T-cell (primary cell): ENCODE data around the gene VARS1. TPM values are rescaled to one million over a fixed set of nuclear protein-coding genes. Genes with fewer than 3 reads are reported as not detected.
A peak's percentile ranks its signal among the peaks of the same experiment; 100 is the strongest.

ENCODE experiments used
- ATAC-seq, 4 experiments: fragments of 200-7000 bp in 3 of 4; fragments of 150-1000 bp in 1 of 4; cut with Tn5 transposase; replicated peaks in 1 of 4; 1 replicate in 3 of 4; 2 replicates in 1 of 4; pipeline ENCODE4 v1.10.0; 2021; ENCODE audit warnings: moderate library complexity in 3 of 4, mild to moderate bottlenecking in 2 of 4, moderate number of reproducible peaks in 1 of 4
- CTCF ChIA-PET, 2 donors: fragments of 300-600 bp; sonication (Branson Sonifier 250); formaldehyde crosslinking; loops; one replicate each; lab custom pipeline; 2022; ENCODE audit warnings: antibody characterized with exemption in 2 of 2; lab: Charles Lee
- POLR2A ChIA-PET, 2 donors: fragments of 300-600 bp; sonication (Branson Sonifier 250); formaldehyde crosslinking; loops; one replicate each; lab custom pipeline; 2022; ENCODE audit warnings: antibody characterized with exemption in 2 of 2; lab: Charles Lee
- DNase-seq, 35 experiments: peaks; one replicate each; pipeline versions ENCODE4 v3.0.0 to v3.0.0-alpha.2; 2013 to 2023
- H3K27ac ChIP-seq: one replicate; pipeline ENCODE4 v1.5.1; 2013; ENCODE audit warnings: low read length
- H3K27me3 ChIP-seq, 2 experiments: replicated peaks in 1 of 2; 1 replicate in 1 of 2; 2 replicates in 1 of 2; pipeline versions ENCODE4 v1.6.1 to v1.7.0; 2013; ENCODE audit warnings: low read length in 1 of 2, mixed read lengths in 1 of 2; ENCODE audit not compliant: control insufficient read depth in 2 of 2, insufficient read depth in 2 of 2; ENCODE audit errors: extremely low read depth in 1 of 2
- H3K36me3 ChIP-seq, 2 donors: 1 replicate in 1 of 2; 2 replicates in 1 of 2; pipeline versions ENCODE4 v1.6.1 to v1.7.0; 2013; ENCODE audit warnings: low read length in 1 of 2; ENCODE audit not compliant: control insufficient read depth in 2 of 2, insufficient read depth in 1 of 2; ENCODE audit errors: extremely low read depth in 1 of 2
- H3K4me1 ChIP-seq, 2 experiments: 1 replicate in 1 of 2; 2 replicates in 1 of 2; pipeline versions ENCODE4 v1.6.1 to v1.7.0; 2013; ENCODE audit warnings: low read length in 2 of 2, mixed read lengths in 1 of 2; ENCODE audit not compliant: insufficient read depth in 2 of 2, control insufficient read depth in 1 of 2; ENCODE audit errors: extremely low read depth in 1 of 2
- H3K4me3 ChIP-seq, 2 donors: 1 replicate in 1 of 2; 2 replicates in 1 of 2; pipeline versions ENCODE4 v1.5.1 to v1.7.0; 2013; ENCODE audit warnings: mild to moderate bottlenecking in 2 of 2, low read length in 1 of 2, moderate library complexity in 1 of 2; ENCODE audit not compliant: control insufficient read depth in 1 of 2; ENCODE audit errors: extremely low read depth in 1 of 2
- H3K9me3 ChIP-seq: 2 replicates; pipeline ENCODE4 v1.7.0; 2013
- H3K27ac Mint-ChIP-seq, 2 donors: one replicate each; pipeline ENCODE4 v1.8.0; 2020 to 2021; ENCODE audit warnings: mild to moderate bottlenecking in 2 of 2, mixed read lengths in 2 of 2
- H3K27me3 Mint-ChIP-seq, 2 donors: one replicate each; pipeline ENCODE4 v1.8.0; 2021 to 2022; ENCODE audit warnings: mixed read lengths in 2 of 2
- H3K36me3 Mint-ChIP-seq: one replicate; pipeline ENCODE4 v1.8.0; 2021; ENCODE audit warnings: mixed read lengths
- H3K4me1 Mint-ChIP-seq, 3 donors: one replicate each; pipeline ENCODE4 v1.8.0; 2020 to 2022; ENCODE audit warnings: mixed read lengths in 3 of 3, mild to moderate bottlenecking in 1 of 3
- H3K4me3 Mint-ChIP-seq, 3 donors: one replicate each; pipeline ENCODE4 v1.8.0; 2020 to 2022; ENCODE audit warnings: mild to moderate bottlenecking in 3 of 3, mixed read lengths in 3 of 3, moderate library complexity in 3 of 3
- H3K9me3 Mint-ChIP-seq, 3 donors: one replicate each; pipeline ENCODE4 v1.8.0; 2020 to 2022; ENCODE audit warnings: mixed read lengths in 3 of 3
- WGBS: methylation state at CpG from one replicate; pipeline ENCODE4 v1.1.5; 2013; ENCODE audit warnings: missing lambda C conversion rate; ENCODE audit not compliant: insufficient coverage; 5-methylcytosine and 5-hydroxymethylcytosine counted together
- total RNA-seq, 35 experiments: library from RNA in 6 of 35; stranded (reverse) in 6 of 35; fragments of 120-200 nt in 1 of 35; gene quantifications; one replicate each; pipeline versions ENCODE4 v1.2.1 to v1.2.4 and lab custom pipeline; 2013 to 2026

The VARS1 gene
- total RNA-seq, 5 donors from 2014 or later (not counting 1 experiment from before 2014, with no cell fraction given): 44.4 to 71.0 (median 62.5) TPM

DNA sequence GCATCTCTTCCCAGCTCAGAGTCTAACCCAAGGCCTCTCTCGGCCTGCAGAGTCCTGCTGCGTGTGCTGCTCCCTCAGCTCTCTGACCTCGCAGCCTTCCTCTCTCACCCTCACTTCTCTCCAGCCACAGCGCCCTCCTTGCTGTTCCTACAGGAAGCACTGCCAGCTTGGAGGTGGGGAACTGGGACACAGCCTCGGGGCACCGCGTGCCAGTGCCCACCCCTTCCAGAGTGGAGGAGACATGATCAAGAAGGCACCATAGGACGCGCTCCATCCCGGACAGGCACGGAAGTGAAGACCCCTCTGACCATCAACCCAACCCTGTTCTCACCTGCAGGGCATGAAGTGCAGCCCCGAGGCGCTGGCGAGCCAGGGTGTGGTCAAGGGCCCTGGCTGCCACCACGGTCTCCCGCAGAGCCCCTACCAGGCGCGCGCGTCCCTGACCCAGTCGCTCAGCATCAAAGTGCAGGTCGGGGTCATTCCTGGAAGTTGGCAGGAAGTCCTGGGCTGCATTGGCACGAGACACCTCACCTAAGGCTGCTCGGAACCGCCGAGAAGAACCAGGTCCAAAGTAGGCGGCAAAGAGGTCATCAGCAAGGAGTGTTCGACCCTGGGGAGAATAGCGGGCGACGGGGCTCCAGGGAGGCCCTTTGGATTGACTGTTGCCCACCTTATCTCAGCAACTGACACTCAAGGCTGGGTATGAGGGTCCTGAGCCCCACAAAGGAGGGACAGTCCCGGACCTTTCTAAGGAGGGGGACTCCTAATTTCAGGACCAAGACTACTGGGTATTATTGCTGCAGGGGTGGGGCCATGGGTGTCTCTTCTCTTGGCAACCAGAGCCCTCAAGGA lies 19.7 kb downstream of the VARS1 start:
- DNase-seq (no peak), ATAC-seq (no peak)
- WGBS: 94% methylated on average over 28 of the region's 32 CpGs
- H3K9me3 ChIP-seq: no peaks in the 10 kb centered on the region
- H3K4me3 ChIP-seq: no peak overlapping the region
- ChIA-PET CTCF (no interaction called here), POLR2A (no interaction called here)
- Mint-ChIP-seq H3K9me3 (no peaks in the 10 kb centered on the region), H3K4me1 (peaks cover 39 to 50% (median 42%) of the 10 kb centered on the region in 3 donors), H3K27ac (no peak overlapping the region), H3K27me3 (no peaks in the 10 kb centered on the region), H3K36me3 (peaks cover 9% of the 10 kb centered on the region), H3K4me3 (peak overlapping the region in 1 of 3 donors; percentile 54)
- peaks cover 10 to 66% of the 10 kb centered on the region in 2 experiments for H3K4me1 ChIP-seq
- no peak overlapping the region for H3K27ac ChIP-seq
- H3K36me3 ChIP-seq: peaks cover 17 to 21% of the 10 kb centered on the region in 2 donors
- H3K27me3 ChIP-seq: no peaks in the 10 kb centered on the region

- H3K27me3 ChIP-seq: no peaks in the 10 kb centered on the region
- Mint-ChIP-seq H3K9me3 (no peaks in the 10 kb centered on the region), H3K27ac (no peak overlapping the region), H3K27me3 (no peaks in the 10 kb centered on the region), H3K4me1 (peaks cover 42 to 50% (median 42%) of the 10 kb centered on the region in 3 donors), H3K4me3 (peak overlapping the region in 1 of 3 donors; percentile 54), H3K36me3 (peaks cover 3% of the 10 kb centered on the region)
- H3K9me3 ChIP-seq: no peaks in the 10 kb centered on the region
- H3K36me3 ChIP-seq: peaks cover 13 to 15% of the 10 kb centered on the region in 2 donors
- DNase-seq: no peak
- no peak for ATAC-seq
- ChIA-PET CTCF (no interaction called here), POLR2A (interaction anchor here in 1 of 2 donors (0.6 kb wide), 1 partner anchor 63 kb away, joined by 3 read pairs; no protein-coding TSS in a partner anchor)
- H3K27ac ChIP-seq: no peak overlapping the region
- WGBS: 100% methylated on average over 1 of the region's 4 CpGs
- no peak overlapping the region for H3K4me3 ChIP-seq
- H3K4me1 ChIP-seq: peaks cover 10 to 72% of the 10 kb centered on the region in 2 experiments
Observed at GRCh38 chr6:31775184-31775583, 20.4 kb downstream of the VARS1 start.

DNA sequence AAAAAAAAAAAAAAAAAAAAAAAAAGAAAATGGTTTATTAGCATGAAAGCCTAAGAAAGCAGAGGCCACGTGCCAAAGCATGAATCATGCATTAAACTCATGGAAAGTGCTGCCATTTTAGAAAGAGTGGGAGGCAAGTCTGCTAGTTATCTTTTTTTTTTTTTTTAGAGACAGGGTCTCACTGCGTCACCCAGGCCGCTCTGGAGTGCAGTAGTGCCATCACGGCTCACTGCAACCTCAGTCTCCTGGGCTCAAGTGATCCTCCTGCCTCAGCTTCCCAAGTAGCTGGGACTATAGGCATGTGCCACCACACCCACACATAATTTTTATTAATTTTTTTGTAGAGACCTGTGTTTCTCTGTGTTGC lies 23.6 kb downstream of the VARS1 start:
- Histone ChIP-seq H3K9me3 (no peaks in the 10 kb centered on the region), H3K4me1 (peaks cover 10 to 66% of the 10 kb centered on the region in 2 experiments), H3K27ac (no peak overlapping the region), H3K36me3 (no peaks in the 10 kb centered on the region), H3K4me3 (peak overlapping the region in 1 of 2 donors; percentile 20), H3K27me3 (no peaks in the 10 kb centered on the region)
- Mint-ChIP-seq H3K27me3 (no peaks in the 10 kb centered on the region), H3K36me3 (no peaks in the 10 kb centered on the region), H3K9me3 (no peaks in the 10 kb centered on the region), H3K27ac (no peak overlapping the region), H3K4me3 (peak overlapping the region in 1 of 3 donors; percentile 63), H3K4me1 (peaks cover 38 to 47% (median 46%) of the 10 kb centered on the region in 3 donors)
- no CpG with 5 or more reads among the region's 4 CpGs for WGBS
- DNase-seq (peak in 2 of 35 experiments; percentile 16 to 33), ATAC-seq (peak in 2 of 4 experiments; percentile 5 to 31)
- ChIA-PET POLR2A (interaction anchor here in 1 of 2 donors (0.6 kb wide), 1 partner anchor 594 kb away, joined by 9 read pairs; no protein-coding TSS in a partner anchor), CTCF (interaction anchor here in 1 of 2 donors (0.7 to 1.0 kb wide), 3 partner anchors 42 to 224 kb away, joined by 3 to 5 read pairs (median 3); no protein-coding TSS in a partner anchor)

GRCh38 chr6:31770860-31771259 lies 24.7 kb downstream of the VARS1 start:
- Histone ChIP-seq H3K27ac (no peak overlapping the region), H3K9me3 (no peaks in the 10 kb centered on the region), H3K4me1 (peaks cover 10 to 54% of the 10 kb centered on the region in 2 experiments), H3K27me3 (no peaks in the 10 kb centered on the region), H3K4me3 (no peak overlapping the region), H3K36me3 (no peaks in the 10 kb centered on the region)
- WGBS: no CpG with 5 or more reads among the region's 2 CpGs
- Mint-ChIP-seq H3K27me3 (no peaks in the 10 kb centered on the region), H3K4me3 (peak overlapping the region in 1 of 3 donors; percentile 63), H3K9me3 (no peaks in the 10 kb centered on the region), H3K27ac (peak overlapping the region; percentile 45 to 66), H3K36me3 (no peaks in the 10 kb centered on the region), H3K4me1 (peaks cover 29 to 36% (median 36%) of the 10 kb centered on the region in 3 donors)
- CTCF ChIA-PET: interaction anchor here (0.7 to 1.6 kb wide), 5 partner anchors 19 to 846 kb away, joined by 3 to 18 read pairs (median 4); partner anchors contain the start of genes DDAH2 (in 1 of the 2) and MSH5 (in 1 of the 2)
- ATAC-seq (no peak), DNase-seq (no peak)
- POLR2A ChIA-PET: no interaction called here

DNA sequence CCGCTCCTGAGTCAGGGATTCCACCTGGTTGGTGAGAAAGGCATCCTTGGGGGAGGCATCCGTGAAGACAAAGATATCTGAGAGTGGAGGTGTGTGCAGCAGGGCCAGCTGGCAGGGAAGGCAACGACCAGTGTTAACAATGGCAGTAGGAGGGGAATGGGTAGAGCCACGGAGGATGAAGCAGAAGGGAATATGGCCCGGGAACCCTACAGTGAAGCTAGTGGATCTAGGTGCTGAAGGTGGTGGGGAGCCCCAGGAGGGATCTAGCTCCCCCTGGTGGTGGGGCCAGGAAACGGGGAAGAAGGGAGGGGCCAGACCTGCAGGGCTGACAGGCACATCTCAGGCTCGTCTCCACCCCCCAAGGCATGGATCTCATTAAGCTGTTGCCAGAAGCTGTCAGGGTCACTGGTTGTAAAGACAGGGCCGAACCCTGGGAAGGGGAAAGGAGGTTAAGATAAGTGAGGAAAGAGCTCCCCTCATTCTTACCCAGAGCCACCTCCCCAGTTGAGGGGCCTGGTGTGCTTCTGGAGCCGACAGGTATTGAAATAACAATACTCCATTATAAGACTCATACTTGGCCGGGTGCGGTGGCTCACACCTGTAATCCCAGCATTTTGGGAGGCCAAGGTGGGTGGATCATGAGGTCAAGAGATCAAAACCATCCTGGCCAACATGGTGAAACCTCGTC lies 25.7 kb downstream of the VARS1 start:
- no peak overlapping the region for H3K4me3 ChIP-seq
- Mint-ChIP-seq H3K4me1 (peaks cover 24 to 30% (median 29%) of the 10 kb centered on the region in 3 donors), H3K9me3 (no peaks in the 10 kb centered on the region), H3K27me3 (no peaks in the 10 kb centered on the region), H3K27ac (peak overlapping the region; percentile 12 to 13), H3K36me3 (no peaks in the 10 kb centered on the region), H3K4me3 (no peak overlapping the region)
- ChIA-PET POLR2A (no interaction called here), CTCF (interaction anchor here (0.6 to 1.6 kb wide), 14 partner anchors 17 to 373 kb away, joined by 3 to 18 read pairs (median 4); partner anchors contain the start of genes MSH5 (in 2 of the 2), C6orf47 (in 1 of the 2), CLIC1 (in 1 of the 2) and DDAH2 (in 1 of the 2))
- ATAC-seq (peak; percentile 62 to 75 (median 68)), DNase-seq (peak; percentile 46 to 86 (median 70))
- H3K36me3 ChIP-seq: no peaks in the 10 kb centered on the region
- no peaks in the 10 kb centered on the region for H3K27me3 ChIP-seq
- H3K9me3 ChIP-seq: no peaks in the 10 kb centered on the region
- H3K27ac ChIP-seq: no peak overlapping the region
- WGBS: 62% methylated on average over 4 of the region's 12 CpGs
- H3K4me1 ChIP-seq: peaks cover 10 to 45% of the 10 kb centered on the region in 2 experiments
